ENCODE data around the gene MCM3.
A peak's percentile ranks its signal among the peaks of the same experiment; 100 is the strongest.

Gene MCM3

GRCh38 chr6:52244400-52244799, 40.1 kb downstream of the MCM3 start, which contains the start of gene IL17F:
IL17F (minus strand) TSS chr6:52244500; CDS start chr6:52244429, 71 bp downstream.
- Histone ChIP-seq H3K9me3 (ENCODE audit: control insufficient read depth, insufficient read depth, low read depth, low read length) (no peaks in the 10 kb centered on the region), H3K27ac (ENCODE audit: extremely low read depth, low read depth, low read length) (peak within 1 kb of the TSS; percentile 70), H3K4me1 (ENCODE audit: control insufficient read depth, insufficient read depth, low read length) (peaks cover 19% of the 10 kb centered on the region), H3K4me3 (ENCODE audit: low read depth, low read length) (no peak within 1 kb of the TSS), H3K36me3 (ENCODE audit: control insufficient read depth in 2 of 2, insufficient read depth in 1 of 2, low read length in 2 of 2) (no peaks in the 10 kb centered on the region)
- ChIA-PET CTCF (interaction anchor here (0.8 to 4.4 kb wide), 4 partner anchors 12 to 156 kb away, joined by 6 to 39 read pairs (median 28); no protein-coding TSS in a partner anchor), POLR2A (no interaction called here)
- TF ChIP-seq ZNF121 (tag by site-specific recombination; IDR thresholded peaks at IDR 0.05) (no peak), ZFP41 (tag by site-specific recombination; IDR thresholded peaks at IDR 0.05; ENCODE audit: borderline replicate concordance) (no peak), ZNF658 (tag by site-specific recombination; IDR thresholded peaks at IDR 0.05) (no peak), GLI2 (tag by site-specific recombination; IDR thresholded peaks at IDR 0.05; ENCODE audit: borderline replicate concordance, low read depth) (no peak), ZNF664 (tag by site-specific recombination; IDR thresholded peaks at IDR 0.05) (no peak), ZNF426 (tag by site-specific recombination; IDR thresholded peaks at IDR 0.05) (no peak), ZNF311 (tag by site-specific recombination; IDR thresholded peaks at IDR 0.05; ENCODE audit: borderline replicate concordance) (no peak), ZBTB21 (tag by site-specific recombination; IDR thresholded peaks at IDR 0.05) (no peak), OVOL3 (tag by site-specific recombination; IDR thresholded peaks at IDR 0.05) (no peak), ZNF626 (tag by site-specific recombination; IDR thresholded peaks at IDR 0.05) (no peak), ZFP3 (tag by site-specific recombination; IDR thresholded peaks at IDR 0.05; ENCODE audit: low read depth) (no peak), WT1 (tag by site-specific recombination; IDR thresholded peaks at IDR 0.05) (no peak), YY1 (tag by site-specific recombination; IDR thresholded peaks at IDR 0.05) (no peak)
- TF ChIP-seq, protein P1, sequence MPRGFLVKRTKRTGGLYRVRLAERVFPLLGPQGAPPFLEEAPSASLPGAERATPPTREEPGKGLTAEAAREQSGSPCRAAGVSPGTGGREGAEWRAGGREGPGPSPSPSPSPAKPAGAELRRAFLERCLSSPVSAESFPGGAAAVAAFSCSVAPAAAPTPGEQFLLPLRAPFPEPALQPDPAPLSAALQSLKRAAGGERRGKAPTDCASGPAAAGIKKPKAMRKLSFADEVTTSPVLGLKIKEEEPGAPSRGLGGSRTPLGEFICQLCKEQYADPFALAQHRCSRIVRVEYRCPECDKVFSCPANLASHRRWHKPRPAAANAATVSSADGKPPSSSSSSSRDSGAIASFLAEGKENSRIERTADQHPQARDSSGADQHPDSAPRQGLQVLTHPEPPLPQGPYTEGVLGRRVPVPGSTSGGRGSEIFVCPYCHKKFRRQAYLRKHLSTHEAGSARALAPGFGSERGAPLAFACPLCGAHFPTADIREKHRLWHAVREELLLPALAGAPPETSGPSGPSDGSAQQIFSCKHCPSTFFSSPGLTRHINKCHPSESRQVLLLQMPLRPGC (tag by site-specific recombination; IDR thresholded peaks at IDR 0.05), result no peak
- TF ChIP-seq, protein P2, sequence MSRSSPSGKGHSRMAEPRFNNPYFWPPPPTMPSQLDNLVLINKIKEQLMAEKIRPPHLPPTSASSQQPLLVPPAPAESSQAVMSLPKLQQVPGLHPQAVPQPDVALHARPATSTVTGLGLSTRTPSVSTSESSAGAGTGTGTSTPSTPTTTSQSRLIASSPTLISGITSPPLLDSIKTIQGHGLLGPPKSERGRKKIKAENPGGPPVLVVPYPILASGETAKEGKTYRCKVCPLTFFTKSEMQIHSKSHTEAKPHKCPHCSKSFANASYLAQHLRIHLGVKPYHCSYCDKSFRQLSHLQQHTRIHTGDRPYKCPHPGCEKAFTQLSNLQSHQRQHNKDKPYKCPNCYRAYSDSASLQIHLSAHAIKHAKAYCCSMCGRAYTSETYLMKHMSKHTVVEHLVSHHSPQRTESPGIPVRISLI (tag by site-specific recombination; IDR thresholded peaks at IDR 0.05), result no peak
- TF ChIP-seq, protein P3, sequence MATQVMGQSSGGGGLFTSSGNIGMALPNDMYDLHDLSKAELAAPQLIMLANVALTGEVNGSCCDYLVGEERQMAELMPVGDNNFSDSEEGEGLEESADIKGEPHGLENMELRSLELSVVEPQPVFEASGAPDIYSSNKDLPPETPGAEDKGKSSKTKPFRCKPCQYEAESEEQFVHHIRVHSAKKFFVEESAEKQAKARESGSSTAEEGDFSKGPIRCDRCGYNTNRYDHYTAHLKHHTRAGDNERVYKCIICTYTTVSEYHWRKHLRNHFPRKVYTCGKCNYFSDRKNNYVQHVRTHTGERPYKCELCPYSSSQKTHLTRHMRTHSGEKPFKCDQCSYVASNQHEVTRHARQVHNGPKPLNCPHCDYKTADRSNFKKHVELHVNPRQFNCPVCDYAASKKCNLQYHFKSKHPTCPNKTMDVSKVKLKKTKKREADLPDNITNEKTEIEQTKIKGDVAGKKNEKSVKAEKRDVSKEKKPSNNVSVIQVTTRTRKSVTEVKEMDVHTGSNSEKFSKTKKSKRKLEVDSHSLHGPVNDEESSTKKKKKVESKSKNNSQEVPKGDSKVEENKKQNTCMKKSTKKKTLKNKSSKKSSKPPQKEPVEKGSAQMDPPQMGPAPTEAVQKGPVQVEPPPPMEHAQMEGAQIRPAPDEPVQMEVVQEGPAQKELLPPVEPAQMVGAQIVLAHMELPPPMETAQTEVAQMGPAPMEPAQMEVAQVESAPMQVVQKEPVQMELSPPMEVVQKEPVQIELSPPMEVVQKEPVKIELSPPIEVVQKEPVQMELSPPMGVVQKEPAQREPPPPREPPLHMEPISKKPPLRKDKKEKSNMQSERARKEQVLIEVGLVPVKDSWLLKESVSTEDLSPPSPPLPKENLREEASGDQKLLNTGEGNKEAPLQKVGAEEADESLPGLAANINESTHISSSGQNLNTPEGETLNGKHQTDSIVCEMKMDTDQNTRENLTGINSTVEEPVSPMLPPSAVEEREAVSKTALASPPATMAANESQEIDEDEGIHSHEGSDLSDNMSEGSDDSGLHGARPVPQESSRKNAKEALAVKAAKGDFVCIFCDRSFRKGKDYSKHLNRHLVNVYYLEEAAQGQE (tag by site-specific recombination; IDR thresholded peaks at IDR 0.05), result no peak

GRCh38 chr6:52243282-52243893, 41.2 kb downstream of the MCM3 start:
- CTCF ChIA-PET, result interaction anchor here (0.5 to 4.4 kb wide), 7 partner anchors 11 to 844 kb away, joined by 3 to 39 read pairs (median 6); no protein-coding TSS in a partner anchor
- peak overlapping the region; percentile 70 for H3K27ac ChIP-seq (ENCODE audit: extremely low read depth, low read depth, low read length)
- no peak overlapping the region for H3K4me3 ChIP-seq (ENCODE audit: low read depth, low read length)
- no peaks in the 10 kb centered on the region for H3K9me3 ChIP-seq (ENCODE audit: control insufficient read depth, insufficient read depth, low read depth, low read length)
- peaks cover 19% of the 10 kb centered on the region for H3K4me1 ChIP-seq (ENCODE audit: control insufficient read depth, insufficient read depth, low read length)
- POLR2A ChIA-PET, result interaction anchor here (0.8 kb wide), 1 partner anchor 18 kb away, joined by 5 read pairs; no protein-coding TSS in a partner anchor
- no peaks in the 10 kb centered on the region for H3K36me3 ChIP-seq (ENCODE audit: control insufficient read depth in 2 of 2, insufficient read depth in 1 of 2, low read length in 2 of 2)
- no peak for TF ChIP-seq ZFP37 (tag by site-specific recombination; IDR thresholded peaks at IDR 0.05)
- TF ChIP-seq ZNF404 (tag by site-specific recombination; IDR thresholded peaks at IDR 0.05), result no peak
- peak; percentile 97; the same call in 1 of the 2 replicates for TF ChIP-seq ZNF391 (tag by site-specific recombination; IDR thresholded peaks at IDR 0.05; ENCODE audit: borderline replicate concordance, low read depth)
- no peak for TF ChIP-seq ZNF830 (tag by site-specific recombination; IDR thresholded peaks at IDR 0.05; ENCODE audit: low read depth)
- no peak for TF ChIP-seq ZNF350 (tag by site-specific recombination; IDR thresholded peaks at IDR 0.05)
- TF ChIP-seq ZNF501 (tag by site-specific recombination; IDR thresholded peaks at IDR 0.05), result peak; percentile 78; the same call in 1 of the 2 replicates
- TF ChIP-seq, protein P4, sequence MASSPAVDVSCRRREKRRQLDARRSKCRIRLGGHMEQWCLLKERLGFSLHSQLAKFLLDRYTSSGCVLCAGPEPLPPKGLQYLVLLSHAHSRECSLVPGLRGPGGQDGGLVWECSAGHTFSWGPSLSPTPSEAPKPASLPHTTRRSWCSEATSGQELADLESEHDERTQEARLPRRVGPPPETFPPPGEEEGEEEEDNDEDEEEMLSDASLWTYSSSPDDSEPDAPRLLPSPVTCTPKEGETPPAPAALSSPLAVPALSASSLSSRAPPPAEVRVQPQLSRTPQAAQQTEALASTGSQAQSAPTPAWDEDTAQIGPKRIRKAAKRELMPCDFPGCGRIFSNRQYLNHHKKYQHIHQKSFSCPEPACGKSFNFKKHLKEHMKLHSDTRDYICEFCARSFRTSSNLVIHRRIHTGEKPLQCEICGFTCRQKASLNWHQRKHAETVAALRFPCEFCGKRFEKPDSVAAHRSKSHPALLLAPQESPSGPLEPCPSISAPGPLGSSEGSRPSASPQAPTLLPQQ (tag by site-specific recombination; IDR thresholded peaks at IDR 0.05), result peak; percentile 89
- no peak for TF ChIP-seq HOXD13 (CRISPR knock-in tag; IDR thresholded peaks at IDR 0.05; ENCODE audit: borderline replicate concordance)
- TF ChIP-seq, protein P5, sequence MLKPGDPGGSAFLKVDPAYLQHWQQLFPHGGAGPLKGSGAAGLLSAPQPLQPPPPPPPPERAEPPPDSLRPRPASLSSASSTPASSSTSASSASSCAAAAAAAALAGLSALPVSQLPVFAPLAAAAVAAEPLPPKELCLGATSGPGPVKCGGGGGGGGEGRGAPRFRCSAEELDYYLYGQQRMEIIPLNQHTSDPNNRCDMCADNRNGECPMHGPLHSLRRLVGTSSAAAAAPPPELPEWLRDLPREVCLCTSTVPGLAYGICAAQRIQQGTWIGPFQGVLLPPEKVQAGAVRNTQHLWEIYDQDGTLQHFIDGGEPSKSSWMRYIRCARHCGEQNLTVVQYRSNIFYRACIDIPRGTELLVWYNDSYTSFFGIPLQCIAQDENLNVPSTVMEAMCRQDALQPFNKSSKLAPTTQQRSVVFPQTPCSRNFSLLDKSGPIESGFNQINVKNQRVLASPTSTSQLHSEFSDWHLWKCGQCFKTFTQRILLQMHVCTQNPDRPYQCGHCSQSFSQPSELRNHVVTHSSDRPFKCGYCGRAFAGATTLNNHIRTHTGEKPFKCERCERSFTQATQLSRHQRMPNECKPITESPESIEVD (tag by site-specific recombination; IDR thresholded peaks at IDR 0.05), result peak; percentile 99
- TF ChIP-seq ZNF48 (tag by site-specific recombination; IDR thresholded peaks at IDR 0.05), result no peak
